ENCODE measurements around the gene PCDHA7.
"Not testable (repeated sequence)": the region's sequence is repeated elsewhere in the genome, so short reads cannot be mapped to it uniquely, and the experiment has no call there.

The PCDHA7 gene

GRCh38 chr5:140833993-140834392 lies at the start of gene PCDHA7:
Gene PCDHA7 (plus strand): TSS chr5:140834269. CDS start chr5:140834384, 115 bp downstream.
- no peak for DNase-seq (ENCODE audit: low spot score)

DNA sequence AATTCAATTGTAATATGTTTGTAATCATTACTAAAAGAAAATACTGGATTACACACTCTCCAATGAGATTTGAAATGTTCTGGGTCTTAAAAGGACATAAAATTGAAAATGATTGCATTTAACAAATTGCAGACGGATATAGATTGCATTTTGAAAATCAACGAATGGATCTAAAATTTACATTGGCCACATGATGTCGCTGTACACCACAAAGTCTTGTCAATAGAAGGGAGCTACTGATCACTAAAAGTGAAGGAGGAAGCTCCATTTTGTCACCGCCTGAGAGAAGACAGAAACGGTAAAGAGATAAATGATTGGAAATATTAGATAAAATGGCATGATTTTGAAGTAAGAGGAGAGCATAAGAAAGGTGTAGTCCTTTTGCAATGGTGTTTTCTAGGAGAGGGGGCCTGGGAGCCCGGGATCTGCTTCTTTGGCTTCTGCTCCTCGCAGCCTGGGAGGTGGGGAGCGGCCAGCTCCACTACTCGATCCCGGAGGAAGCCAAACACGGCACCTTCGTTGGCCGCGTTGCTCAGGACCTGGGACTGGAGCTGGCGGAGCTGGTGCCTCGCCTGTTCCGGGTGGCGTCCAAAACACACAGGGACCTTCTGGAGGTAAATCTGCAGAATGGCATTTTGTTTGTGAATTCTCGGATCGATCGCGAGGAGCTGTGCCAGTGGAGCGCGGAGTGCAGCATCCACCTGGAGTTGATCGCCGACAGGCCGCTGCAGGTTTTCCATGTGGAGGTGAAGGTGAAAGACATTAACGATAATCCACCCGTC lies 48.0 kb upstream of the PCDHA7 start, which contains the start of gene PCDHA1:
Gene PCDHA1 (plus strand): TSS at position 236 of the 782 bp plus-strand sequence.
- DNase-seq (ENCODE audit: low spot score), result peak; percentile 34

DNA sequence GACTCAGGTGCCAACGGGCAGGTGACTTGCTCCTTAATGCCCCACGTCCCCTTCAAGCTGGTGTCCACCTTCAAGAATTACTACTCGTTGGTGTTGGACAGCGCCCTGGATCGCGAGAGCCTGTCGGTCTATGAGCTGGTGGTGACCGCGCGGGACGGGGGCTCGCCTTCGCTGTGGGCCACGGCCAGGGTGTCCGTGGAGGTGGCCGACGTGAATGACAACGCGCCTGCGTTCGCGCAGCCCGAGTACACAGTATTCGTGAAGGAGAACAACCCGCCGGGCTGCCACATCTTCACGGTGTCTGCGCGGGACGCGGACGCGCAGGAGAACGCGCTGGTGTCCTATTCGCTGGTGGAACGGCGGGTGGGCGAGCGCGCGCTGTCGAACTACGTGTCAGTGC lies 46.6 kb upstream of the PCDHA7 start:
- DNase-seq (ENCODE audit: low spot score), result not testable (repeated sequence)

GRCh38 chr5:140787849-140788504 lies 46.1 kb upstream of the PCDHA7 start:
- DNase-seq (ENCODE audit: low spot score), result not testable (repeated sequence)

DNA sequence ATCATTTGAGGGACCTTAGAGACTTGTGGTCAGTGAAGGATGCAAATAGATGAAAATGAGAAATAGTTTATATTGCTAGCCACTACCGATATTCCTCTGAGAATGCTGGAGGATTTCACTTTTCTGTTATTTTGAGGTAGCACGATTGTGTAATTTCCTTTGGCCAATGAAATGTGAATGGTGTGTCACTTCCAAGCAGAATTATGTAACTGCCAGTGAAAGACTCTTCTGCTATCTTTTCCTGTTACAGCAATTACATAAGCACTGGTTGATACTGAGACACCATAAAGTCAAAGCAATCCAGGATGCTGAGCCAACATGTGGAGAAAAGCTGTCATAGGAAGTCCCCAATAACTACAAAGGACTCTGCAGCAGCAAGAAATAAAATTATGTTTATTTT lies 43.0 kb upstream of the PCDHA7 start:
- DNase-seq (ENCODE audit: low spot score), result no peak

GRCh38 chr5:140794595-140795258 lies 39.3 kb upstream of the PCDHA7 start, which contains the start of gene PCDHA2:
Gene PCDHA2 (plus strand): TSS chr5:140794852.
- DNase-seq (ENCODE audit: low spot score), result peak; percentile 81

- peak; percentile 84 for DNase-seq (ENCODE audit: low spot score)
These were observed 38.8 kb upstream of the PCDHA7 start for GRCh38 chr5:140795259-140795641.

DNA sequence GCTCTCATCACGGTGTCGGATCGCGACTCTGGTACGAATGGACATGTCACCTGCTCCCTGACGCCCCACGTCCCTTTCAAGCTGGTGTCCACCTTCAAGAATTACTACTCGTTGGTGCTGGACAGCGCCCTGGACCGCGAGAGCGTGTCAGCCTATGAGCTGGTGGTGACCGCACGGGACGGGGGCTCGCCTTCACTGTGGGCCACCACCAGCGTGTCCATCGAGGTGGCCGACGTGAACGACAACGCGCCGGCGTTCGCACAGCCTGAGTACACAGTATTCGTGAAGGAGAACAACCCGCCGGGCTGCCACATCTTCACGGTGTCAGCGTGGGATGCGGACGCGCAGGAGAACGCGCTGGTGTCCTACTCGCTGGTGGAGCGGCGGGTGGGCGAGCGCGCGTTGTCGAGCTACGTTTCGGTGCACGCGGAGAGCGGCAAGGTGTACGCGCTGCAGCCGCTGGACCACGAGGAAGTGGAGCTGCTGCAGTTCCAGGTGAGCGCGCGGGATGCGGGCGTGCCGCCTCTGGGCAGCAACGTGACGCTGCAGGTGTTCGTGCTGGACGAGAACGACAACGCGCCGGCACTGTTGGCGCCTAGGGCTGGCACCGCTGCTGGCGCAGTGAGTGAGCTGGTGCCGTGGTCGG lies 37.9 kb upstream of the PCDHA7 start:
- DNase-seq (ENCODE audit: low spot score), result not testable (repeated sequence)

GRCh38 chr5:140796718-140797095 lies 37.4 kb upstream of the PCDHA7 start:
- no peak for DNase-seq (ENCODE audit: low spot score)

- no peak for DNase-seq (ENCODE audit: low spot score)
These were observed 33.1 kb upstream of the PCDHA7 start, which contains the start of gene PCDHA3 for GRCh38 chr5:140800816-140801493. Gene PCDHA3 (plus strand): TSS chr5:140801057.

GRCh38 chr5:140801494-140801841 lies 32.6 kb upstream of the PCDHA7 start:
- no peak for DNase-seq (ENCODE audit: low spot score)

- not testable (repeated sequence) for DNase-seq (ENCODE audit: low spot score)
These were observed 31.7 kb upstream of the PCDHA7 start for GRCh38 chr5:140802381-140802780.

- DNase-seq (ENCODE audit: low spot score), result no peak
These were observed 31.2 kb upstream of the PCDHA7 start for GRCh38 chr5:140802781-140803271.

- peak; percentile 55 for DNase-seq (ENCODE audit: low spot score)
These were observed 27.0 kb upstream of the PCDHA7 start, which contains the start of gene PCDHA4 for GRCh38 chr5:140806834-140807775. Gene PCDHA4 (plus strand): TSS chr5:140807068.

GRCh38 chr5:140808241-140808888 lies 25.7 kb upstream of the PCDHA7 start:
- not testable (repeated sequence) for DNase-seq (ENCODE audit: low spot score)

- DNase-seq (ENCODE audit: low spot score), result no peak
These were observed 25.2 kb upstream of the PCDHA7 start for GRCh38 chr5:140808889-140809291.

DNA sequence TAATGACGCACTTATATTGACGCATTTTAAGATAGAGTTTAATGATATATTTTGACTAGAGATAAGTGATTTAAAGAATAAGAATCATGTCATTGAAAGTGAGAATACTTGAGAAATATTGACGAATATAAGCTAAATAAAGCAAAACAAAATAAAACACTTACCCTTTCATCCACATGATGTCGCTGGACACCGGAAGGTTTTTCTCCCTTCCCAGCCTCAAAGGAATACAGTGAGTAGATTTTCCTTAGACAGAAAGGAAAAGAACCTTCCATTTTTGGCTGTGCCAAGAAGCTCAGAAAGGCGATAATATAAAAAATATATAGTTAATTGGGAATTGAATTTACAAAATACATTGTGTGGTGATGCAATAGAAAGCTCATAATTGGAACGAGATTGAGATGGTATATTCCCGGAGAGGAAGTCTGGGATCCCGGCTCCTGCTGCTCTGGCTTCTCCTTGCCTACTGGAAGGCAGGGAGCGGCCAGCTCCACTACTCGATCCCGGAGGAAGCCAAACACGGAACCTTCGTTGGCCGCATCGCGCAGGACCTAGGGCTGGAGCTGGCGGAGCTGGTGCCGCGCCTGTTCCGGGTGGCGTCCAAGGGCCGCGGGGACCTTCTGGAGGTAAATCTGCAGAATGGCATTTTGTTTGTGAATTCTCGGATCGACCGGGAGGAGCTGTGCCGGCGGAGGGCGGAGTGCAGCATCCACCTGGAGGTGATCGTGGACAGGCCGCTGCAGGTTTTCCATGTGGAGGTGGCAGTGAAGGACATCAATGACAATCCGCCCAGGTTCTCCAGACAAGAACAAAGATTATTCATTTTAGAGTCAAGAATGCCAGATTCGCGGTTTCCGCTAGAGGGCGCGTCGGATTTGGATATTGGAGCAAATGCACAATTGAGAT lies 12.4 kb upstream of the PCDHA7 start, which contains the start of gene PCDHA5:
Gene PCDHA5 (plus strand): TSS at position 239 of the 906 bp plus-strand sequence.
- peak; percentile 46 for DNase-seq (ENCODE audit: low spot score)

GRCh38 chr5:140822281-140822629 lies 11.8 kb upstream of the PCDHA7 start:
- DNase-seq (ENCODE audit: low spot score), result no peak

- not testable (repeated sequence) for DNase-seq (ENCODE audit: low spot score)
These were observed 11.1 kb upstream of the PCDHA7 start for GRCh38 chr5:140822969-140823368.

All from HuH-7.5 (cell line).